G401 (cell line): ENCODE results near the gene BBOX1. TPM values are rescaled to one million over a fixed set of nuclear protein-coding genes. Genes with fewer than 3 reads are reported as not detected.
"Not testable (repeated sequence)": the region's sequence is repeated elsewhere in the genome, so short reads cannot be mapped to it uniquely, and the experiment has no call there.

Experiments
- DNase-seq: peaks from one replicate; pipeline ENCODE4 v3.0.0-alpha.2; 2015; ENCODE audit warnings: low spot score
- in situ Hi-C: cut with HindIII; loops from 2 replicates; pipeline ENCODE4 v1.10.0; 2016; ENCODE audit warnings: low sequenced_read_pairs, mixed read lengths
- total RNA-seq: library from RNA; depleted of rRNA; stranded (reverse); fragments of >200 nt; shearing (Covaris generic); gene quantifications from 2 replicates; pipeline ENCODE4 v1.2.3, GENCODE V29; 2014

BBOX1 gene
- total RNA-seq, 1 experiment from 2014 or later, result not detected

DNA sequence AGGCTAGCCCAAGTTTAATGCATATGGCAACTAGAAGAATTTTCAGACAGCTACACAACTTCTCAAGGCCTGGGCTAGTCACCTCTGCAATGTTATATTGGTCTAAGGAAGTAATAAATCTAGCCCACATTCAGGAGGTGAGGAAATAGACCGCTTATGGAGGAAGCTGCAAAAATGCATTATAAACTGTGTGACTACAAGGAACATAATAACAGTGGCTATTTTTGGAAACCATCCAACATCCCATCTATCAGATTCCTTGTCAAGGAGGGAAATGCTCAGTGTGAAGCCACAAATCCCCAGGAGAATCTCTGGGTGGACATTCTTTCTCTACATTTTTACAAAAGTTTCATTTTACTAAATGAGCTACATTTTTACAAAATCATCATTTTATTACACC is 76.1 kb downstream of the BBOX1 start:
- DNase-seq, result no peak
- in situ Hi-C loops, result no loop called here

DNA sequence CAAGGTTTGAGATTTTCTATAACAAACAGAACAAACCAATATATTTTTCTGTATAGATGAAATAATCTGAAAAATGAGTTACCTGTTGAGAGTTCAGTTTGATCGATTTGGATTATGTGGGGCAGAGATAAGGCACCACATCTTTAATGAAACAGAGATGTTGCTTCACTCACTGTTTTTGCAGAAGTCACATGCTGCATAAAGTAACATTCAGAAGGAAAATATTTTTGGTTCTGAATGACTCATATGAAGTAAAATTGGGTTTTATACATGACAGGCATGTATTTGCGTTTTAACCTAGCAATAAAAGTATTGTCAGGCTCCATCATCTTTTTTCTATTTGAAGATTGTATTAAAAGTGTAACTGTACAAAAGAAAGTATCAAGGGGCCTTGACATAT is 77.8 kb downstream of the BBOX1 start:
- in situ Hi-C loops, result no loop called here
- no peak for DNase-seq

DNA sequence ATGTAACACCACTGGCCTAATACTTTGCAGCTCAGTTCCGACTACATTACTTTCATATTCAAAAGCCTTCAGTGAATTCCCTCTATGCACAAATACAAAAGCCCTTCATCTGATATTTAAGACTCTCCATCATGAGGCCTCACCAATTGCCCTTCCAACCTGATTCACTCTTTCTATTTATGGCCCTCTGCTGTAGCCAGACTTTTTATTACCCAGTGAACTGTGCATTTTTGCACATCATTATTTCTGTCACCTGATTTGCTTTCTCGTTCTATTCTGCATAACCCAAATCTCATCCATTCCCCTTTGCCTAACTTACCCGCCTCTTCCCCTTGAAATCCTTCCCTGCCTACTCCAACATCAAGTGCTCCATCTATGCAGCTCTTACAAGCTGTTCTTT is 78.3 kb downstream of the BBOX1 start:
- in situ Hi-C loops, result no loop called here
- DNase-seq, result no peak

DNA sequence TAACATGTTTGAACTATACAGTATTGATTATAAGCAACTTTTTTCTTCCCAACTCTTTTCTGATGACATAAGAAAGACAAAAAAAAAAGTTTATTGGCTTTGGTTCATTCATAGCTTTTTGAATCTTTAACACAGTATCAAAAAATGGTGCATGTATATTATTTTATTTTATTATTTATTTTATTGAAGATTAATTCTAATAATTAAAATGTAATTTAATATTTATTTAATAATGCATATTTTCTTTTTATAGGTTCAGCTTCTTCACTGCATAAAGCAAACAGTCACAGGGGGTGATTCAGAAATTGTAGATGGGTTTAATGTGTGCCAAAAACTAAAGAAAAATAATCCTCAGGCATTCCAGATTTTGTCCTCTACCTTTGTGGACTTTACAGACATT is 78.8 kb downstream of the BBOX1 start:
- DNase-seq, result no peak
- in situ Hi-C loops, result no loop called here

DNA sequence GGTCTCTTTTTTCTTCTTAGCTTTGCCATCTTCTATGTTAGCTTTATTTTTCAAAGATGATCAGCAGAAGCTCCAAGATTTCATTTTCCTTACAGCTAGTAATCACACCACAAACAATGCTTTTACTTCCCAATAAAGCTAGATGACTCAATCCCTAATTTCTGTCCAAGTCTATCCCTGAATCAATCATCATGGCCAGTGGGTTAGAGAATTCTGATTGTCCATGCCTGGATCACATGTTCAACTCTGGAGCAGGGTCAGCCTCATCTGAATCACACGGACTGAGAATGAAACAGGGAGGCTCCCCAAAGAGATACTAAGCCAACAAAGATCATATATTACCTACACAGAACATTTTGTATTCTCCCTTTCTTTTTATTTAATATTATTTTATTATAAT is 79.6 kb downstream of the BBOX1 start:
- DNase-seq, result no peak
- in situ Hi-C loops, result no loop called here

DNA sequence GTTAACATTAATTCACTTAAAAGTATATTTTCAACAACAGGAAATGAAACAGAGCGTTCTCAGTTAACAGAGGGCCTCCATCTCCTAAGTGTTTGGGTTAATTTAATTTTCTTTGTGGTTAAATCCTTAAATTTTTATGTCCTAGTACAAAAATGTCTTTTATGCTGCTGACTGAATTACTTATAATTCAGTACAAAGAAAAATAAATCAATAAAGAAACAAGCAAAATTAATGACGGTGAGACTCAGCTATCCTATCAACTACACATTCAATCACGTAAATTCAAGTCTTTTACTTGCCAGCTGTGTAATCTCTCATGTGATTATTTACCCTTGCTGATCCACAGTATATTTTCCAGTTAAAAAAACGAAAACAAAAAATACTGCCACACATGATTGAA is 81.4 kb downstream of the BBOX1 start:
- in situ Hi-C loops, result no loop called here

DNA sequence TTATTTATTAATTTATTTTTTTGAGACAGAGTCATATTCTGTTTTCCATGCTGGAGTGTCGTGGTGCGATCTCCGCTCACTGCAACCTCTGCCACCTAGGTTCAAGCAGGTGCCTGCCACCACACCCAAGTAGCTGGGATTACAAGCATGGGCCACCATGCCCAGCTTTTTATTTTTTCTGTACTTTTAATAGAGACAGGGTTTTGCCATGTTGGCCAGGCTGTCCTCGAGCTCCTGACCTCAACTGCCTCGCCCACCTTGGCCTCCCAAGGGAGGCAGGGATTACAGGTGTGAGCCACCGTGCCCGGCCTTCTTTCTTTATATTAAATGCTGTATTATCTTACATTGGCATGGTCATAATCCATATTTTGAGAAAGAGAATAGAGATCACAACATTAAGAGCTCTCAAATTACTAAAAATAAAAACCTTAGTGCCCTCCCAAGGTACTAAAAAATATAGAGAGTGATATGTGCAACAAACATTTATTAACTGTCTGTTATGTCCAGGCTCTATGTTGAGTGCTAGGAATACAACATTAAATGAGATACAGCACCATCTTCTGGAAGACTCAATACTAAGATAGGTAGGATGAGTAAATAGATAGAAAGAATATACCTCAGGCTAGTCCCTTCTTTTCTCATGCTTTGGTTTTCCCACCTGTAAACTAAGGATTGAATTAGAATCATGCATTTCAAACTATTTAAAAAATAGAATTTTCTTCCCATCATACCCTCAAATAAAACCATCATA is 84.1 kb downstream of the BBOX1 start:
- peak; percentile 34 for DNase-seq
- in situ Hi-C loops, result no loop called here

More for the DNA sequence above, 81.4 kb downstream of the BBOX1 start:
- no peak for DNase-seq

DNA sequence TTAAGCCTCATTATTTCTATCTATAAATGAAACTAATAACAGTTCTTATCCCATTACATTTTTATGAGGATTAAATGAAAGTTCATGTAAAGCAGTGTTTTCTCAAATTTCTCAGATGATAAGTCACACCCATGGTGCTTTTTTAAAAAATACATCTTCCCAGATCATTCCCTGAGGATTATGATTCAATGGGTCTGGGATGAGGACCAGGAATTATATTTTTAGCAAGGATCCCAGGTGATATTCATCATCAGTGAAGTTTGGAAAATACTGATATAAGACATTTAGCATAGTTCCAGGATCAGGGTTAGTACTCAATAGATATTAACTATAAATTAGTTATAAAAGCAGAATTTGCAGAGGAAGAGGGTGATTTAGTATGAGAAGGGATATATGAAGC is 89.1 kb downstream of the BBOX1 start:
- DNase-seq, result no peak
- in situ Hi-C loops, result no loop called here

DNA sequence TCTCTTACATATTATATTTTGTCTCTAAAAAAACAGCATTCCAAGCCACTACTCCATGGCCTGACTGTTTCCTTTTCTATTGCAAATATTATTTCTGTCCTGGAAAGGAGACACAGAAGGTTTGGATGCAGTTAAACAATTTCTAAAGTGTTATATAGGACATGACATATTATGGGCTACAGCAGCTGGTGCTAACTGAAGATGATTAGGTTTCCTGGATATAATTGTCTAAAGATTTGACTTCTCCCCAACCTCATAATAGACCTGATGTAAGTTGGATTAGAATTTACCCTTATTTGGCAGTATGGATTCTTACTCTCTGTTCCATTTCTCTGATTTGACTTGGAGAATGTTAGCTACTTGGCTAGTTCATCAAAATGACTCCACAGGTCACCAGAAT is 90.2 kb downstream of the BBOX1 start:
- in situ Hi-C loops, result no loop called here
- no peak for DNase-seq

DNA sequence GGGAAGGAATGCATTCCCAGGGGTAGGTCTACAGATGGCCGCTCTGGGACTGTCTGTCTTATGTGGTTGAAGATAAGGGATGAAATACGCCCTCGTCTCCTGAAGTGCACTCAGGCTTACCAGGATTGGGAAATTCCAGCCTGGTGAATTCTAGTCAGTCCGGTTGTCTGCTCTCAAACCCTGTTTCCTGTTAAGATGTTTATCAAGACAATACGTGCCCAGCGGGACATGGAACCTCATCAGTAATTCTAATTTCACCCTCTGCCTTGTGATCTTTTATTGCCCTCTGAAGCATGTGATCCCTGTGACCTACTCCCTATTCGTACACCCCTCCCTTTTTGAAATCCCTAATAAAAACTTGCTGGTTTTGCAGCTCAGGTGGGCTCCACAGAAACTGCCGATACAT is 95.3 kb downstream of the BBOX1 start:
- in situ Hi-C loops, DNase-seq: not testable (repeated sequence)

DNA sequence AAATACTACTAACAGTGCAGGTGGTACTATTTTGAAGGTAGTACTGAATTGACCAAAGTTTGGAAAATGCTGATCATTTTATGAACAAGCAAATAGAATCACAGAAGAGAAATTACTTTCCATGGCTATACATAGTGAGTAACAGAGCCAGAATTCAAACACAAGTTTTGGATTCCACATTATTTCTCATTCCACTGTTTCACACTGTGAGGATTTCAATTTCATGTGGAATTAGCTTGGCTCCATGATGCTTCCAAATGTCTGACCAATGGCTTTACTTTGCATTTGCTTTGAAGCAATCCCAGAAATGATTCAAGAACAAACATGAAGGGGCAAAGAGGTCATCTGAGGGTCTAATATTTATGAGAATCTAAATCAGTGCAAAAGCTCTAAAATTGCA is 98.1 kb downstream of the BBOX1 start:
- no peak for DNase-seq
- in situ Hi-C loops, result no loop called here

DNA sequence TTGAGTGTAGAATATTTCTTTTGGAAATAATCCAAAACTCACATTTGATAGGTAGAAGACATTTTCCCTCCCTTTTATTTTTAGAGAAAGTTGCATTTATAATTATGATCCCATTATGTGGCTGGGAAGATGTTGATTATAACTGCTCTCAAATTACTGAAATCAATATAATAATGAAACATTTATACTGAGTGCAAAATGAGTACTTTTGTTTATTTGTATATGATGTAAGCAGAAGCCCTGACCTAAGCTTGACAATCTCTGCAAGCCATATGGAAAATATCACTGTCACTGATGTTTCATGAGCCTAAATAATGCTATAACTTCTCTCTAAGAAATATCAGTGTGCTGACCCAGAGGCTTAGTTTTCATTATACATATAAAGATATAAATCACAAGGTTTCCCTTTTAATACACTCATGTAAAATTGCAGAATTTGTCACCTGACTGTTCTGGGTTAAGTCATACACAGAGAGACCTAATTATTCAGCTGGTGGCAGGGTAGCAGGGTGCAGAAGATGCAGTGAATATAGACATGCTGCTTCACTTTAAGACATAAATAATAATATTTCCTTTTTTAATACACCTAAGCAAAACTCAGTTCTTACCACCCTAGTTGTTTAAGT is 99.2 kb downstream of the BBOX1 start:
- in situ Hi-C loops, result no loop called here
- DNase-seq, result no peak

DNA sequence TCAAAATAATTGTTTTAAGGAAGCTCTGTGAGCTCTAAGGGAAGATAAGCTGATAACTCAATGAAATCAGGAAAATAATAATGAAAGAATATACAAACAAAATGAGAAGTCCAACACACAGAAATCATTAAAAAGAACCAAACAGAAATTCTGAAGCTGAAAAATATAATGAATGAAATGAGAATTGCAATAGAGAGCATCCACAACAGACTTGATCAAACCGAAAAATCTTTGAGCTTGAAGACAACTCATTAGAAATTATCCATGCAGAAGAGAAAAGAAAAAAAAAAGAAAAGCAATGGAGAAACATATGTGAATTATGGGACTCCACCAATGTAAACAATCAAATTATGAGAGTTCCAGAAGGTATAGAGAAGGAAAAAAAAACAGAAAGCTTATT is 101.0 kb downstream of the BBOX1 start:
- in situ Hi-C loops, result no loop called here
- no peak for DNase-seq

DNA sequence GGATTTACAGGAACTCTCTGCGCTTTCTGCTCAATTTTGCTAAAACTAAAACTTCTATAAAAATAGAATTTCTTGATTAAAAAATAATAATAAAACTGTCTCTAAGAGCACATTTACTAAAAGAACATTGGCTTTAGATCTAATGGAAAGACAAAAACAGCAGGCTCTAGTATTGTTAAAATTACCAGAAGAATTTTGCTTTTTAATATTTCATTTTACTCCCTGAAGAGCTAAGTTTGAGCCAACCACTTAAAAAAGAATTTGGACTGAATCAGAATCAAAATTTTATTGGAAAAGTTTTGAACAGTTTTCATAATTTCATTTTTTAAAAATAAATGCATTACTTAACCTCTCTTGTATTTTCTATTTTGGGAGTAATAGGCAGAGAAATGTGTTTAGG is 107.3 kb downstream of the BBOX1 start:
- in situ Hi-C loops, result no loop called here

DNA sequence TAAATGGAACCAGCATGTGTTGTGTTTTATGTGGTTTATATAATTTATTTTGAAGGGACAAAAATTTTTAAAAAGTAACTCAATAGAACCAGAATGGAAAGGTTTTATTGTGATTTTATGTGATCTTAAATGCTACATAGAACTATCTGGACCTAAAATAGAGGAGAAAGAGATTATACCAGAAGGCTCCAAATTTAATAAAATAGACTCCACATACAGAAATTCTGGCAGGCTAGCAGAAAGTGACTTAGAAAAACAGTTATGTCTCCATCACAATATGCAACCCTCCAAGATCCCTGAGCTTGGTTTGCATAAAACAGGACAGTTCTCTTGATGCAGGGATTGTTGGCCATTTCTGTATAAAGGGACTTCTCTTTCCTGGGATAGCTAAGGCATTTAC is 107.9 kb downstream of the BBOX1 start:
- no peak for DNase-seq
- in situ Hi-C loops, result no loop called here

More for the DNA sequence above, 107.3 kb downstream of the BBOX1 start:
- no peak for DNase-seq

DNA sequence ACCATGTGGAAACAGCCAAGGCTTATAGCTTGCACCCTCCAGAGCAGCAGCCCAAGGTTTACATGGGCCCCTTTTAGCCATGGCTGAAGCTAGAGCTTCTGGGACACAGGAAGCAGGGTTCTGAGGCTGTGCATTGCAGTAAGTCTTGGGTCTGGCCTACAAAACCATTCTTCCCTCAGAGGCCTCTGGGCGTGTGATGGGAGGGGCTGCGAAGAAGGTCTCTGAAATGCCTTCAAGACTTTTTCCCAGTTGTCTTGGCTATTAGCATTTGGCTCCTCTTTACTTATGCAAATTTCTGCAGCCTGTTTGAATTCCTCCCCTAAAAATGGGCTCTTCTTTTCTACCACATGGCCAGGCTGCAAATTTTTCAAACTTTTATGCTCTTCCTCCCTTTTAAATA is 109.5 kb downstream of the BBOX1 start:
- in situ Hi-C loops, result no loop called here

DNA sequence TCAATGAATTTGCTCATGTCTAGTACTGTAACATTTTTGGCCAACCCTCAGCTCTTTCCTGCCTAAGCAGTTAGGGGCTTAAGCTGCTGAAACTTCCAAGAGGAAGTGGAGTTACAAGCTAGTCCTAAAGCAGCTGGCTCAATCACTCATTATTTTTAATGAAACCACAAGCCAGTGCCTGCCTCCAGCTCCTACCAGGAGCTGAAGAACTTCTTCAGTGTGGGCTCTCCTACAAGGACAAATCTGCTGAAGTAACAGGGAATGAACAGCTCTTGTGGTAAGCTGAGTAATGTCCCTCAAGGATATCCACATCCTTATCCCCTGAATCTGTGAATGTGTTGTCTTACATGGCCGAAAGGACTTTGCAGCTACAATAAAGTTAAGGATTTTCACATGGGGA is 112.5 kb downstream of the BBOX1 start:
- DNase-seq, result no peak
- in situ Hi-C loops, result no loop called here

More for the DNA sequence above, 109.5 kb downstream of the BBOX1 start:
- DNase-seq, result no peak

DNA sequence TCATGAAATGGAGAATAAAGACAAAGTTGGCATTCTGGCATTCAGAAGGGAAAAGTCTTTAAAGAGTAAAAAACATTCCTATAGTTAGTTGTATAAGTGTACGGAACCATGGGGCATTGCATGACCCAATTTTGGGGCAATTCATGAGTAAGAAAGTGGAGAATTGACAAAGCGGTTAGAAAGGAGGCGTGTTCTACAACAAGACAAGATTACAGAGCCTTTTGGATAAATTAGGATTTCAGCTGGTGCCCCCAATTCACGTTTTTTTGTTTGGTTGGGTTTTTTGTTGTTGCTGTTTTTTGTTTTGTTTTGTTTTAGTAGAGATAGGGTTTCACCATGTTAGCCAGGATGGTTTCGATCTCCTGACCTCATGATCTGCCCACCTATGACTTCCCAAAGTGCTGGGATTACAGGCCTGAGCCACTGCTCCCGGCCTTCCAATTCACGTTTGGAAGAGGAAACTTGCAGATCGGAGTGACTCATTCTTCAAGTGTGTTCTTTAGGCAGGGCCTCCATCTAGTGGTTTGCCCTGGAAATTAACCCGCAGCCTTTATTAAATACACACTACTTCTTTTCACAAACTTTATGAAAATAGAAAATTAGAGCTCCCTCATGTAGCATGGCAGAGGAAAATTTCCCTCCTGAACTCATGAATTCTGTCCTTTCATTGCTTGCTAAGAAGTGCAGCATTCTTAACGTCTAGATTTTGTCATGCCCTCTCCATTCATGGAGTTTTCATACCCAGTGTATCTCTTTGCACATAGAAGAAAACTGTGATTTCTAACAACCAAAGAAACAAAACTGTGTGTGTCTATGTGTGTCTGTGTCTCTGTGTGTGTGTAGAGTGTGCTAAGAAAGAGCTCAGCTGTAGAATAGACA is 118.1 kb downstream of the BBOX1 start:
- in situ Hi-C loops, result no loop called here
- peak; percentile 77 for DNase-seq

DNA sequence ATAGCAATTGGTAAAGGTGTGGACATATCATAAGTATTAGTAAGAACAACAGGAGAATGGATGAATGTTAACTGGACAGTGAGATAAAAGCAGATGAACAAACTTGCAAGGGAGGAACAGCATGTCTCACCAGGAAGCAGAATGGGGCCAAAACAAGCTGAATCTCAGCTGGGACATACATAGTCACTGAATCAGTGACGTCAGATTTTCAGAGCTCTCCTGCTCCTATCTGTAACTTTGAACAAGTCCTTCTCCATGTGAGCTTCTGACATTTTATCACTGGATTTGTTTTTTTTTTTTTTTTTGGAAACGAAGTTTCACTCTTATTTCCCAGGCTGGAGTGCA is 118.7 kb downstream of the BBOX1 start:
- in situ Hi-C loops, result no loop called here
- DNase-seq, result no peak

DNA sequence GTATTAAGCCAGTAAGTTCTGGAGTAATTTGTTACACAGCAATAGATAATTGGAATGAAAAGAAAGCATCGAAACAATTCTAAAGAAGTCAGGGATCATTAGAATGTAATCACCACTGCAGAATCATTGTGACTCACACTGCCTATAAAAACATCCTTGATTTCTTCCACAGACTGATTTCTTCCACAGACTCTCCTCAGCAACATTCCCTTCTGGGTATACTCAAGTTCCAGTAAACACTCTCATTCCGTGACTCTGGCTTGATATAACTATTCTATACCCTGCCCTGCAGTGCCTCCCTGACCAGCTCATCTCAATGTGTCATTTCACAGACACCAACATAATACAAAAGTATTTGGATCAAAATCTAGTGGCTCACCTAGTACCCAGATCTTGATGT is 120.5 kb downstream of the BBOX1 start:
- DNase-seq, result no peak
- in situ Hi-C loops, result no loop called here
